HG03520 (cell line): ENCODE data around the gene STK11.
A peak's percentile ranks its signal among the peaks of the same experiment; 100 is the strongest.
"Not testable (repeated sequence)": the region's sequence is repeated elsewhere in the genome, so short reads cannot be mapped to it uniquely, and the experiment has no call there.

Source experiments
- ATAC-seq: cut with Tn5 transposase; IDR thresholded peaks from one replicate; pipeline ENCODE4 v1.9.1; 2021; ENCODE audit warnings: mild to moderate bottlenecking, moderate library complexity; ENCODE audit not compliant: unreplicated experiment

The STK11 gene

DNA sequence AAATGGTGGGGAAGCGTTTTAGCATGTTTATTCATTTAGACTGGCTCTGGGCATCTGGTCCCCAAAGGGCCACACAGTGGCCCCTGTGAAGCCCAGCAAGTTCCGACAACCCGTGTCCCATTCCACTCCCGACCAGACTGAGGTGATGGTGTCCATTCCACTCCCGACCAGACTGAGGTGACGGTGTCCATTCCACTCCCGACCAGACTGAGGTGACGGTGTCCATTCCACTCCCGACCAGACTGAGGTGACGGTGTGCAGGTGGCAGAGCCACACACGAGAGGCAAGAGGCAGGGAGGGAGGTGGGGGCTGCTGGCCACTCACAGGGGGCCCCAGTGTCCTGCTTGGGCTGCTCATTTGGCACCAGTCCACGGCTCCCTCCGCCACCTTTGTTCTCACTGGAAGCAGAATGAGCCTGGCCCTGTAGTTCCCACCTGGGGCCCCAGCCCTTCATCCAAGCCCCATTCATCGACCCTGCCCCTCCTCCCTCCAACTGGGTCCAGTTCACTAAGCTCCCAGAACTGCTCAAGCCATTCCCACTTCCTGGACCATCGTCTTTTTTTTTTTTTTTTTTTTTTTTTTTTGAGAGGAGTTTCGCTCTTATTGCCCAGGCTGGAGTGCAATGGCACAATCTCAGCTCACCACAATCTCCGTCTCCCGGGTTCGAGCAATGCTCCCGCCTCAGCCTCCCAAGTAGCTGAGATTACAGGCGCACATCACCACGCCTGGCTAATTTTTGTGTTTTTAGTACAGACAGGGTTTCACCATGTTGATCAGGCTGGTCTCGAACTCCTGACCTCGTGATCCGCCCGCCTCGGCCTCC, 40.9 kb downstream of the STK11 start:
- ATAC-seq, result not testable (repeated sequence)

- no peak for ATAC-seq
These were observed 42.2 kb downstream of the STK11 start for GRCh38 chr19:1247748-1248138.

GRCh38 chr19:1248139-1248785, 42.7 kb downstream of the STK11 start, which contains the start of gene MIDN:
TSS of gene MIDN (plus strand) at chr19:1248583. CDS start at chr19:1250297, 1,714 bp downstream.
- ATAC-seq, result peak; percentile 10

DNA sequence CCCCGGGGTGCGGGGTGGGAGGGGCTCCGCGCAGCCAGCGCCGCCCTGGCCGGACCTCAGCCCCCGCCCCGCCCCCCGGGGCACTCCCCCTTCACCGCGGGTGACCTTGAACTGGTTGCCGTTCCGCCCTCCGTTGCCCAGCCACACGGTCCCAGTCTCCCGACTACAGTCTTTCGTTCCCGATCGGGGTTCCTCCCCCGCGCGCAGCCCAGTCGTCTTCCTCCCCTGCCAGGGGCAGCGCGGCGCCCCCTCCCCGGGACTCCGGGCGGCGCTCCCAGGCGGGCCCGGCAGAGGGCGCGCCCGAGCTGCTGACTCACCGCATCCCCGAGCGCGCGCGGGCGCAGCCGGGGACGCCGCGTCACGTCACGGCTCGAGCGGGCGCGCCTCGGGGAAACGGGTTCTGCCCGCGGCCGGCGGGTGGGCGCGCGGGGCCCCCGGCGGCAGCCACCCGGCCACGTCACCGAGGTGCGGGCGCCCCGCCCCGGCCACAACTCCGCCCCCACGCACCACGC, 43.3 kb downstream of the STK11 start:
- ATAC-seq, result peak; percentile 24

DNA sequence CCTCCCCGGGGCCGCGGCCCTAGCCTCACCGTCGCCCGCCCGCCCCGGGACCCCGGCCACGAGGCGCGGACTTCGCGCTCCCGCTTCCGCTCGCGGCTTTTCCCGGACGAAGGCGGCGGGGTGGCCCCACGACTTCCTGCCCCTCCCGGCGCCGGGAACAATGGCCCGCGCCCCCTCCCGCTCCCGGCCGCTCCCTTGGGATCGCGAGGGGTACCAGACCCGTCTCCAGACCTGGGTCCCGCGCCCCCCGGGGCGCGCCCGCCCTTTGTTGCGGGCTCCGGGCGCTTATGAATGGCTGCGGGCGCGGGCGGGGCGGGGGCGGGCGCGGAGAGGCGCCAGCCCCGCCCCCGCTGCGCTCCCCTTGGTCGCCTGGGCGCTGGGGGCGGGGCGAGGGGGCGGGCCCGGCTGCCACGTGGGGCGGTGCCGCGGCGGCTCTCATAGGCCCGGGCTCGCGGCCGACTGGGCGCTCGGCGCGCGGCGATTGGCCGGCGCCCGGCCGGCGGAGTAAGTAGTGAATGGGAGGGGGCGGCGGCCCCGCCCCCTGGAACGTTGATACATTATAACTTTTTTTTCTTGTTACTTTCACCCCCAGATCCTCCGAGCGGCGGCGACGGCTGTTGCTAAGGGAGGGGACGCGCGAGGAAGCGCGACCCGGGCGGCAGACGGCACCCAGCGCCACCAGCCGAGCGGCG, 43.9 kb downstream of the STK11 start:
- ATAC-seq, result peak; percentile 36

DNA sequence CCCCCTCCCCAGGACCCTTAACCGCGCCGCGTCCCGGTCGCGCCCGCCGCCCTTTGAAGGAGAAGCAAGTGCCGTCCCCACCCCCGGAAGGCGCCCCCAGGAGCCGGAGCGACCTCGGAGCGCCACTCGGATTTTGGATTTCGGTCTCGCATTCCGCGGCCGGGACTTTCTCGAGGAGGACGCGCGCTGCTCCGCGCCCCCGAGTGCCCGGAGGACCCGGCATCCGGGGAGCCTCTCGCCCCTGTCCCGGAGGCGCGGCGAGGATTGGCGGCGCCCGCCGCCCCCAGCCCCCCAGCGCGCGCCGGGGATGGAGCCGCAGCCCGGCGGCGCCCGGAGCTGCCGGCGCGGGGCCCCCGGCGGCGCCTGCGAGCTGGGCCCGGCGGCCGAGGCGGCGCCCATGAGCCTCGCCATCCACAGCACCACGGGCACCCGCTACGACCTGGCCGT, 44.4 kb downstream of the STK11 start:
- ATAC-seq, result no peak

DNA sequence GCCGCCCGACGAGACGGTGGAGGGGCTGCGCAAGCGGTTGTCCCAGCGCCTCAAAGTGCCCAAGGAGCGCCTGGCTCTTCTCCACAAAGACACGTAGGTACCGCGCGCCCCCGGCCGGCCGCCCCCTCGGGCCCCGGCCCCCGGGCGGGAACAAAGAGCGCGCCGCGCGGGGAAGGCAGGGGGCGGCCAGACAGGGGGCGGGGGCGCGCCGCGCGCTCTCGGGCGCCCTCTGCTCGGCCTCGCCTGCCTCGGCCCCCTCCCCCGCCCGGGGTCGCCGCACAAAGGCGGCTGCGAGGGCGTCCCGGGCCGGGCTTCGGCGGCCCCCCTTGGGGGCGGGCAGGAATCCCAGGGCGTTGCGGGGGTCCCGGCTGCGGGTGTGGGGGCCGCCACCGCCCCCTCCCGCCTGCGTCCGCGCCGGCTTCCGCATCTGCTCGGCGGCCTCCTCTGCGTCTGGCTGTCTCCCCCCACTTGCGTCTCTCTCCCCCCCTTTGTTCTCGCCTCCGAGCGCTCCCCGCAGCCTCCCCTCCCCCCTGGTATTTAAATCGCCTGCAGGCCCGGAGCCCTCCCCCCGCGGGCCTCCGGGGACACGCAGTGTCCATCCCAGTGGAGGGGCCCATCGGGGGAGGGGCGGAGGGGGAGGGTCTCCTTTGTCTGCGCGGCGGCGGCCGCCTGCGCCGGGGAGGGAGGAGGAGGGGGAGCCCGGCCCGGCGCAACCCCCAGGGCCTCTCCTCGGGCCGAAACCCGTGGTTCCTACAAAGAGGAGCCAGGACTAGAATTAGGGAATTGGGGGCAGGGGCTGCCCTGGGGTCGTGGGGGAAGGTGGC, 45.1 kb downstream of the STK11 start:
- no peak for ATAC-seq

GRCh38 chr19:1251330-1252220, 46.0 kb downstream of the STK11 start:
- no peak for ATAC-seq

DNA sequence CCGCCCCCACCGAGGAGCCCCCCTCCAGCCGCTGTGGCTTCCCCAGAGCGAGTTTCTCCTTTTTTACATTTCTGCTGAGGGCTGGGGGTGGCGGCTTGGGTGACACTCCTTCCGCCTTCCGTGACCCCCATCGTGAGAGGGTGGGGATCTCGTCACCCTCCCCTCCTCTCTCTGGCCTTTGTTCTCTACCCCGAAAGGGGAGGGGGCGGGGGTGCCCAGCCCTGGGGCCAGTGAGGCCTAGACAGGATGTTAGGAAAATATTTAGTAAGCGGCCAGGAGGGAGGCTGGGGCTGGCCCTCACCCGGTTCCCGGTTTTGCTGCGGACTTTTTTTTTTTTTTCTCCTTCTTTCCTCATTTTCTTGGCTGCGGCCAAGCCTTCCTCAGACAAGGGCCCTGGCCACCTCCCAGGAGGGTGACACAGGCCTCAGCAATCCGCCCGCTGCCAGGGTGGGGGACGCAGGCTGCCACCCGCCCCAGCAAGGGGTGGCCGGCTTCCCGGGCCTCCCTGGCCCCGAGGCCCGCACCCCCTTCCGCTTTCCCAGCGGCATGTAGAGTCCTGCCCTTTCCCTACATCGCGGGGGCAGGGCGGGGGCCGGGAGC, 46.7 kb downstream of the STK11 start:
- no peak for ATAC-seq

- no peak for ATAC-seq
These were observed 47.4 kb downstream of the STK11 start for GRCh38 chr19:1252821-1253513.

GRCh38 chr19:1253514-1254080, 48.0 kb downstream of the STK11 start:
- no peak for ATAC-seq

DNA sequence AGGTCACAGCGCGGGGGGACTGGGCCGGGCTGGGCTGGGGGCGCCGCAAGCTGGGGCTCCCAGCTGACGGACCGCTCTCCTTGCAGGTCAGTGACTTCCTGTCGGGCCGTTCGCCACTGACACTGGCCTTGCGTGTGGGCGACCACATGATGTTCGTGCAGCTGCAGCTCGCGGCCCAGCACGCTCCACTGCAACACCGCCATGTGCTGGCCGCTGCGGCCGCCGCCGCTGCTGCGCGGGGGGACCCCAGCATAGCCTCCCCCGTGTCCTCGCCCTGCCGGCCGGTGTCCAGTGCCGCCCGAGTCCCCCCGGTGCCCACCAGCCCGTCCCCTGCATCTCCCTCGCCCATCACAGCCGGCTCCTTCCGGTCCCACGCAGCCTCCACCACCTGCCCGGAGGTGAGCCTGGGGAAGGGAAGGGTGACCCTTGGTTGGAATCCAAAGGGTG, 48.5 kb downstream of the STK11 start:
- ATAC-seq, result no peak

- no peak for ATAC-seq
These were observed 49.1 kb downstream of the STK11 start for GRCh38 chr19:1254530-1255185.

GRCh38 chr19:1255186-1256161, 49.9 kb downstream of the STK11 start:
- no peak for ATAC-seq

- ATAC-seq, result no peak
These were observed 51.3 kb downstream of the STK11 start for GRCh38 chr19:1256646-1257474.
